Measurements from ENCODE around the gene PDCL3. TPM values are rescaled to one million over a fixed set of nuclear protein-coding genes. Genes with fewer than 3 reads are reported as not detected.

PDCL3 gene
- total RNA-seq, 2 donors from 2014 or later = 20.7 to 21.4 TPM

DNA sequence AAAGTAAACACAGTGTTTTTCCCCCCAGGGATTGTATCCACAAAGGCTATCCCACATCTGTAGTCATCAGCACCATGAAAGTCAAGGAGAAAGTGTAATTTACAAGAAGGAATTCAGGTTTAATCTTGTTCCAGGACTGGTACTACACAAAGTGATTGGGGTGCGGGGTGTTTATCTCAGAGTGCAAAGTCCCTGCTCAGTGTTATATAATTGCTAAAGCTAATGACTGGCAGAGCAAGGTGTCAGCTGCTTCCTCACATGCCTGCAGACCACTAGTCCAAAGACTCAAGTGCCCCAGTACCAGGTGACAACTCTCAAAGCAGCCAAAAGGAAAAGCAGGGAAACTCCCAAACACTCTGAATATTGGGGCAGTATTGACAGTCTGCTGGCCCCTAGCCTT lies 40.4 kb upstream of the PDCL3 start:
- no peaks in the 10 kb centered on the region for H3K4me1 ChIP-seq
- no peaks in the 10 kb centered on the region for H3K36me3 ChIP-seq
- H3K4me3 ChIP-seq = no peak overlapping the region
- no peak overlapping the region for H3K9ac ChIP-seq (ENCODE audit: low read depth in 2 of 2, low read length in 2 of 2)
- H3K9me3 ChIP-seq = no peaks in the 10 kb centered on the region
- DNase-seq = no peak
- no peak overlapping the region for H3K27ac ChIP-seq
- intact Hi-C loops (cut with DNase I) = no loop called here
- no peaks in the 10 kb centered on the region for H3K27me3 ChIP-seq
- TF ChIP-seq, protein P1, sequence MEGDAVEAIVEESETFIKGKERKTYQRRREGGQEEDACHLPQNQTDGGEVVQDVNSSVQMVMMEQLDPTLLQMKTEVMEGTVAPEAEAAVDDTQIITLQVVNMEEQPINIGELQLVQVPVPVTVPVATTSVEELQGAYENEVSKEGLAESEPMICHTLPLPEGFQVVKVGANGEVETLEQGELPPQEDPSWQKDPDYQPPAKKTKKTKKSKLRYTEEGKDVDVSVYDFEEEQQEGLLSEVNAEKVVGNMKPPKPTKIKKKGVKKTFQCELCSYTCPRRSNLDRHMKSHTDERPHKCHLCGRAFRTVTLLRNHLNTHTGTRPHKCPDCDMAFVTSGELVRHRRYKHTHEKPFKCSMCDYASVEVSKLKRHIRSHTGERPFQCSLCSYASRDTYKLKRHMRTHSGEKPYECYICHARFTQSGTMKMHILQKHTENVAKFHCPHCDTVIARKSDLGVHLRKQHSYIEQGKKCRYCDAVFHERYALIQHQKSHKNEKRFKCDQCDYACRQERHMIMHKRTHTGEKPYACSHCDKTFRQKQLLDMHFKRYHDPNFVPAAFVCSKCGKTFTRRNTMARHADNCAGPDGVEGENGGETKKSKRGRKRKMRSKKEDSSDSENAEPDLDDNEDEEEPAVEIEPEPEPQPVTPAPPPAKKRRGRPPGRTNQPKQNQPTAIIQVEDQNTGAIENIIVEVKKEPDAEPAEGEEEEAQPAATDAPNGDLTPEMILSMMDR (IDR thresholded peaks at IDR 0.05) = no peak

DNA sequence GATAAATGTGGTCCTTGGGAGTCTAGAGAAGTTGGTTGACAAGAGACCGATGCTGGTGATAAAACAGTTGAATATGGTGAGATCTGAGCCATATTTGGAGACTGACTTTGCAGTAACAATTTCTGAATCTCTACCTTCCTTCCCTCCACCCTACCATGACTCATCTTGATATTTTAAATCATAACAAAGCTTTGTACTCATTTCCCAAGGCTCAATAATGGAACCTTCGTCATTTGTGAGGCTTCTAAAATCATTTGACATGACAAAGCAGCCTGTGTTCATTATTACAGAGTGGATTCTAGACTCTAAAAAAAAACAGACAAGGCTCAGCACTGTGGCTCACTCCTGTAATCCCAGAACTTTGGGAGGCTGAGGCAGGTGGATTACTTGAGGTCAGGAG lies 38.5 kb upstream of the PDCL3 start:
- TF ChIP-seq, protein P1 (IDR thresholded peaks at IDR 0.05) = no peak
- H3K4me3 ChIP-seq = no peak overlapping the region
- H3K27me3 ChIP-seq = no peaks in the 10 kb centered on the region
- no peak overlapping the region for H3K27ac ChIP-seq
- intact Hi-C loops (cut with DNase I) = no loop called here
- no peaks in the 10 kb centered on the region for H3K36me3 ChIP-seq
- DNase-seq = no peak
- H3K9ac ChIP-seq (ENCODE audit: low read depth in 2 of 2, low read length in 2 of 2) = no peak overlapping the region
- no peaks in the 10 kb centered on the region for H3K4me1 ChIP-seq
- no peaks in the 10 kb centered on the region for H3K9me3 ChIP-seq

DNA sequence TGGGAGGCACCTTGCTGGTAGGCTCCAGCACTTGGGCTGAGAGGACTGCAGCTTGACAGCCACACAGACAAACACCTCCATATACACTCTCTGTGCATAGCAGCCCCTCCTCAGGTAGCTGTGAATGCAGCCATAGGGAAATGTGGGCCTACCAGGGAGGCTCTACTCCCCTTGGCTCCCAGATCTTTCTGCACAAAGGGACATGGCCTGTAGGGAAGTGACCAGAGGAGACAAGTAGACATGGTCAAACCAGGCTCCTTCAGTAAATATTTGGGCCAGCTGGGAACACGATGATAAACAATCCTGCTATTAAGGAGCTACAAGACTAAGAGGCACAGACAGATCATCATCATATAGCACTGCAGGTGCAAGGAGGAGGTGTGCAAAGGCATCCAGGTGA lies 35.9 kb upstream of the PDCL3 start:
- Histone ChIP-seq H3K36me3 (no peaks in the 10 kb centered on the region), H3K9me3 (no peaks in the 10 kb centered on the region), H3K4me1 (no peaks in the 10 kb centered on the region), H3K27ac (no peak overlapping the region), H3K4me3 (no peak overlapping the region), H3K27me3 (no peaks in the 10 kb centered on the region), H3K9ac (ENCODE audit: low read depth in 2 of 2, low read length in 2 of 2) (no peak overlapping the region)
- TF ChIP-seq, protein P1 (IDR thresholded peaks at IDR 0.05) = no peak
- no peak for DNase-seq
- intact Hi-C loops (cut with DNase I) = no loop called here

DNA sequence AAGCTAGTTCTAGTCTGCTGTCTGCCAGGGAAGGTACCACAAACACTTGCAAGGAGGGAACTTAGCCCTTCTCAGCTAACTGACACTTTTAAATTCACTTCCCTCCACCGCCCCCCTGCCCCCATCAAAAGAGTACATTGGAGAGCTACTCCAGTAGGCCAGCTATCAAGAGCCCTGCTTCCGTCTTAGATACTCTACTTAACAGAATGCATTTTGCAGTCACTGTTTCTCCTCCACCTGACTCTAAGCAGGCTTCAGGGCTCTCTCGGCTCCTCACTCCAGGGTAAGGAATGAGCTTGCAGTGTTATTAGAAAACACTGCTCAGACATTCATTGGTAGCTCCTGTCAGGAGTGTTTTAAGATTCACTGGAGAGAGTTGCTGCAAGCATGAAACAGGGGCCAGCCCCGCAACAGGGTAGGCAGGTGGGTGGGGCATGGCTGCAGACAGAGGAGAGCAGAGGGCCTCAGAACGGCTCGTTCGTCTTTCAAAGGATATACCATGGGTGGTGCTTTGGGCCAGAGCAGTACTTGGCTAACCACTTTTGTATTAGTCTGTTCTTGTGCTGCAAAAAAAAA lies 35.3 kb upstream of the PDCL3 start:
- Histone ChIP-seq H3K27me3 (no peaks in the 10 kb centered on the region), H3K36me3 (no peaks in the 10 kb centered on the region), H3K9ac (ENCODE audit: low read depth in 2 of 2, low read length in 2 of 2) (no peak overlapping the region), H3K9me3 (no peaks in the 10 kb centered on the region), H3K4me1 (no peaks in the 10 kb centered on the region), H3K4me3 (no peak overlapping the region), H3K27ac (no peak overlapping the region)
- intact Hi-C loops (cut with DNase I) = no loop called here
- no peak for DNase-seq
- TF ChIP-seq, protein P1 (IDR thresholded peaks at IDR 0.05) = no peak

DNA sequence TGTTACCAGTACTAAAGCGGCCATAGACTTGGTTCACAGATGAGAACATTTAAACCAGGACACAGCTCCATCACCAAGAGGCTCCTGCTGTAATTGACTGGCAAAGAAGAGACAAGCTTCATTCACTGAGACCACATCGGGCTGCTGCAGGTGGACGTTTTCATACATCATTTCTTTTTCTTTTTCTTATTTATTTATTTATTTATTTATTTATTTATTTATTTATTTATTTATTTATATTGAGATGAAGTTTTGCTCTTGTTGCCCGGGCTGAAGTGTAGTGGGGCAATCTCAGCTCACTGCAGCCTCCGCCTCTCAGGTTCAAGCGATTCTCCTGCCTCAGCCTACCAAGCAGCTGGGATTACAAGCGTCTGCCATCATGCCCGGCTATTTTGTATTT lies 33.6 kb upstream of the PDCL3 start:
- H3K27ac ChIP-seq = no peak overlapping the region
- TF ChIP-seq, protein P1 (IDR thresholded peaks at IDR 0.05) = no peak
- H3K9me3 ChIP-seq = no peaks in the 10 kb centered on the region
- H3K36me3 ChIP-seq = no peaks in the 10 kb centered on the region
- intact Hi-C loops (cut with DNase I) = no loop called here
- no peak for DNase-seq
- H3K4me1 ChIP-seq = no peaks in the 10 kb centered on the region
- H3K27me3 ChIP-seq = no peaks in the 10 kb centered on the region
- H3K4me3 ChIP-seq = no peak overlapping the region
- H3K9ac ChIP-seq (ENCODE audit: low read depth in 2 of 2, low read length in 2 of 2) = no peak overlapping the region
